T-helper 1 cell treated with Interleukin-12 subunit alpha and Interleukin-12 subunit beta and Interleukin-4 antibody, amounts not matched to agents 30 μg/mL and 1 μg/mL, for 36 hours (primary cell): ENCODE data around the gene CSH2.
"Not testable (repeated sequence)": the region's sequence is repeated elsewhere in the genome, so short reads cannot be mapped to it uniquely, and the experiment has no call there.

Source experiments
- H3K27ac Mint-ChIP-seq: one replicate; pipeline ENCODE4 v1.8.0; 2021; ENCODE audit warnings: mild to moderate bottlenecking, mixed read lengths
- H3K27me3 Mint-ChIP-seq: one replicate; pipeline ENCODE4 v1.8.0; 2021; ENCODE audit warnings: low read depth, mixed read lengths
- H3K36me3 Mint-ChIP-seq: one replicate; pipeline ENCODE4 v1.8.0; 2021; ENCODE audit warnings: low read depth, mixed read lengths
- H3K4me1 Mint-ChIP-seq: one replicate; pipeline ENCODE4 v1.8.0; 2021; ENCODE audit warnings: low read depth, mixed read lengths
- H3K4me3 Mint-ChIP-seq: one replicate; pipeline ENCODE4 v1.8.0; 2021; ENCODE audit warnings: mild to moderate bottlenecking, moderate library complexity, mixed read lengths
- H3K9me3 Mint-ChIP-seq: one replicate; pipeline ENCODE4 v1.8.0; 2021; ENCODE audit warnings: mixed read lengths

CSH2 gene

GRCh38 chr17:63873577-63873976 is at the start of gene CSH2:
Gene CSH2, minus strand, starts transcription at chr17:63873677. Its CDS starts 63 bp downstream, at chr17:63873614.
- not testable (repeated sequence) for H3K27ac Mint-ChIP-seq, H3K4me1 Mint-ChIP-seq, H3K4me3 Mint-ChIP-seq, H3K36me3 Mint-ChIP-seq, H3K9me3 Mint-ChIP-seq
- peaks cover 16% of the 10 kb centered on the region for H3K27me3 Mint-ChIP-seq

GRCh38 chr17:63922402-63922801 is 48.9 kb upstream of the CSH2 start:
- H3K27ac Mint-ChIP-seq, H3K27me3 Mint-ChIP-seq, H3K36me3 Mint-ChIP-seq, H3K4me1 Mint-ChIP-seq, H3K9me3 Mint-ChIP-seq, H3K4me3 Mint-ChIP-seq: not testable (repeated sequence)

- not testable (repeated sequence) for H3K36me3 Mint-ChIP-seq, H3K4me3 Mint-ChIP-seq, H3K9me3 Mint-ChIP-seq, H3K27ac Mint-ChIP-seq
- H3K4me1 Mint-ChIP-seq, result peaks cover 11% of the 10 kb centered on the region
- peaks cover 12% of the 10 kb centered on the region for H3K27me3 Mint-ChIP-seq
These were observed 47.3 kb upstream of the CSH2 start for GRCh38 chr17:63920779-63921178.

GRCh38 chr17:63920050-63920449 is 46.6 kb upstream of the CSH2 start:
- H3K27ac Mint-ChIP-seq, H3K4me3 Mint-ChIP-seq, H3K9me3 Mint-ChIP-seq, H3K36me3 Mint-ChIP-seq: not testable (repeated sequence)
- H3K27me3 Mint-ChIP-seq, result peaks cover 16% of the 10 kb centered on the region
- peaks cover 11% of the 10 kb centered on the region for H3K4me1 Mint-ChIP-seq

GRCh38 chr17:63919311-63919723 is 45.8 kb upstream of the CSH2 start:
- Mint-ChIP-seq H3K27ac (no peak overlapping the region), H3K27me3 (peaks cover 16% of the 10 kb centered on the region), H3K4me3 (no peak overlapping the region), H3K9me3 (no peaks in the 10 kb centered on the region), H3K36me3 (no peaks in the 10 kb centered on the region), H3K4me1 (peaks cover 11% of the 10 kb centered on the region)

GRCh38 chr17:63918789-63919305 is 45.4 kb upstream of the CSH2 start, which contains the start of gene GH1:
Gene GH1, minus strand, starts transcription at chr17:63918839. Its CDS starts 63 bp downstream, at chr17:63918776.
- Mint-ChIP-seq H3K4me1 (peaks cover 11% of the 10 kb centered on the region), H3K27me3 (peaks cover 16% of the 10 kb centered on the region)
- not testable (repeated sequence) for H3K36me3 Mint-ChIP-seq, H3K9me3 Mint-ChIP-seq, H3K4me3 Mint-ChIP-seq, H3K27ac Mint-ChIP-seq

GRCh38 chr17:63918305-63918704 is 44.8 kb upstream of the CSH2 start:
- H3K9me3 Mint-ChIP-seq, result no peaks in the 10 kb centered on the region
- no peak overlapping the region for H3K4me3 Mint-ChIP-seq
- no peaks in the 10 kb centered on the region for H3K36me3 Mint-ChIP-seq
- no peak overlapping the region for H3K27ac Mint-ChIP-seq
- H3K4me1 Mint-ChIP-seq, result peaks cover 11% of the 10 kb centered on the region
- peaks cover 16% of the 10 kb centered on the region for H3K27me3 Mint-ChIP-seq

- Mint-ChIP-seq H3K36me3 (no peaks in the 10 kb centered on the region), H3K4me3 (no peak overlapping the region), H3K27ac (no peak overlapping the region), H3K4me1 (peaks cover 14% of the 10 kb centered on the region), H3K27me3 (peaks cover 16% of the 10 kb centered on the region), H3K9me3 (no peaks in the 10 kb centered on the region)
These were observed 44.2 kb upstream of the CSH2 start for GRCh38 chr17:63917646-63918045.

- Mint-ChIP-seq H3K4me1 (peaks cover 15% of the 10 kb centered on the region), H3K27me3 (peaks cover 16% of the 10 kb centered on the region)
- not testable (repeated sequence) for H3K4me3 Mint-ChIP-seq, H3K36me3 Mint-ChIP-seq, H3K27ac Mint-ChIP-seq, H3K9me3 Mint-ChIP-seq
These were observed 43.7 kb upstream of the CSH2 start for GRCh38 chr17:63917206-63917605.

- no peaks in the 10 kb centered on the region for H3K9me3 Mint-ChIP-seq
- no peak overlapping the region for H3K27ac Mint-ChIP-seq
- H3K36me3 Mint-ChIP-seq, result no peaks in the 10 kb centered on the region
- H3K4me3 Mint-ChIP-seq, result no peak overlapping the region
- peaks cover 15% of the 10 kb centered on the region for H3K4me1 Mint-ChIP-seq
- peaks cover 16% of the 10 kb centered on the region for H3K27me3 Mint-ChIP-seq
These were observed 43.2 kb upstream of the CSH2 start for GRCh38 chr17:63916566-63917185.

GRCh38 chr17:63915753-63916152 is 42.3 kb upstream of the CSH2 start:
- H3K27ac Mint-ChIP-seq, H3K4me3 Mint-ChIP-seq, H3K36me3 Mint-ChIP-seq, H3K9me3 Mint-ChIP-seq: not testable (repeated sequence)
- peaks cover 16% of the 10 kb centered on the region for H3K27me3 Mint-ChIP-seq
- peaks cover 15% of the 10 kb centered on the region for H3K4me1 Mint-ChIP-seq

GRCh38 chr17:63914471-63914870 is 41.0 kb upstream of the CSH2 start:
- Mint-ChIP-seq H3K4me1 (peaks cover 11% of the 10 kb centered on the region), H3K9me3 (no peaks in the 10 kb centered on the region), H3K4me3 (no peak overlapping the region), H3K27me3 (peaks cover 23% of the 10 kb centered on the region), H3K36me3 (no peaks in the 10 kb centered on the region), H3K27ac (no peak overlapping the region)

GRCh38 chr17:63911657-63912100 is 38.2 kb upstream of the CSH2 start:
- Mint-ChIP-seq H3K27ac (no peak overlapping the region), H3K36me3 (no peaks in the 10 kb centered on the region), H3K9me3 (no peaks in the 10 kb centered on the region), H3K4me3 (no peak overlapping the region), H3K27me3 (peaks cover 26% of the 10 kb centered on the region), H3K4me1 (peaks cover 3% of the 10 kb centered on the region)

- Mint-ChIP-seq H3K27me3 (peaks cover 31% of the 10 kb centered on the region), H3K4me1 (peaks cover 3% of the 10 kb centered on the region), H3K4me3 (no peak within 1 kb of the TSS), H3K27ac (no peak within 1 kb of the TSS), H3K9me3 (no peaks in the 10 kb centered on the region), H3K36me3 (no peaks in the 10 kb centered on the region)
These were observed 37.7 kb upstream of the CSH2 start, which contains the start of gene CSHL1 for GRCh38 chr17:63911041-63911635. Gene CSHL1, minus strand, starts transcription at chr17:63911258. Its CDS starts 62 bp downstream, at chr17:63911196.

- Mint-ChIP-seq H3K4me1 (peaks cover 3% of the 10 kb centered on the region), H3K36me3 (no peaks in the 10 kb centered on the region), H3K27me3 (peaks cover 28% of the 10 kb centered on the region), H3K4me3 (no peak overlapping the region), H3K27ac (no peak overlapping the region), H3K9me3 (no peaks in the 10 kb centered on the region)
These were observed 36.6 kb upstream of the CSH2 start for GRCh38 chr17:63910096-63910495.
